ENCODE data around the gene GMPR. TPM values are rescaled to one million over a fixed set of nuclear protein-coding genes. Genes with fewer than 3 reads are reported as not detected.

Gene GMPR
- total RNA-seq: 0.49 and 0.63 TPM in 2 replicates

- intact Hi-C loops (cut with micrococcal nuclease): loop anchor here (1.0 to 5.0 kb wide), 7 partner anchors 84 to 776 kb away; partner anchors contain the start of genes ATXN1, DTNBP1 and MYLIP
Measured at GRCh38 chr6:16238057-16238962, at the start of gene GMPR. Gene GMPR (plus strand): TSS chr6:16238587. CDS start chr6:16238694, 107 bp downstream.

DNA sequence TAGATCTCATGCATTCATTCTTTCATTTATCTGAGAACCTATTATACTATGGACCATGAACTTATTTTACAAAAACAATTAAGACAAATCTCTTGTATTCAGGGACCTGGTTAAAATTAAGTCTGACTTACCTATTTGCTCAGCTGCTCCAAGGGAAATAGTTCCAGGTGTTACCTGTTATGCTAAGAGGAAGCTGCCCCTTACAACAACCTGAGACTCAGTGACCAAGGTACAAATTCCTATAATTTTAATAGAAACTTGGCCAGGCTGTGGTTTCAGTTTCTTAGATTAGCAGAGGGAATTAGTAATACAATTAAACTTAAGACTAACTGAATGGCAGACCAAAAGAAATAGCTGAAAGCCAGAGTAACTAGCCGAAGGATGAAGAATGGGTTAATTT is 48.2 kb upstream of the GMPR start:
- intact Hi-C loops (cut with micrococcal nuclease): no loop called here

- intact Hi-C loops (cut with micrococcal nuclease): no loop called here
Measured at GRCh38 chr6:16196260-16196983, 42.0 kb upstream of the GMPR start.

DNA sequence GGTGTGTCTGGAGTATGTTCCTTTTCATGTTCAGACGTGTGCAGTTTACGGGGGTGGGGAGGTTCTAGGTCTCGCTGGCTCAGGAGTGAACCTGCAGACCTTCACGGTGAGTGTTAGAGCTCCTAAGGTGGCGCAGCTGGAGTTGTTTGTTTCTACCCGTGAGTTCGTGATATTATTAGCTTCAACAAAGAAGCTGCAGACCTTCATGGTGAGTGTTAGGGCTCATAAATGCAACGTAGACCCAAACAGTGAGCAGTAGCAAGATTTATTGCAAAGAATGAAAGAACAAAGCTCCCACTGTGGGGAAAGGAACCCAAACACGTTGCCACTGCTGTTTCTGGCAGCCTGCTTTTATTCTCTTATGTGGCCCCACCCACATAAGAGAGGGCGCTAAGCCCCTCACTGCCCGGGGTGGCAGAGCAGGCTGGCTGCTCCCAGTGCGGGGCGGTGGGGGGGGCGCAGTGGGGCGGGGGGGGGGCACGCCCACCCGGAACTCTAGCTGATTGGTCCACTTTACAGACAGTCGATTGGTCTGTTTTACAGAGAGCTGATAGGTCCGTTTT is 41.3 kb upstream of the GMPR start:
- intact Hi-C loops (cut with micrococcal nuclease): no loop called here

DNA sequence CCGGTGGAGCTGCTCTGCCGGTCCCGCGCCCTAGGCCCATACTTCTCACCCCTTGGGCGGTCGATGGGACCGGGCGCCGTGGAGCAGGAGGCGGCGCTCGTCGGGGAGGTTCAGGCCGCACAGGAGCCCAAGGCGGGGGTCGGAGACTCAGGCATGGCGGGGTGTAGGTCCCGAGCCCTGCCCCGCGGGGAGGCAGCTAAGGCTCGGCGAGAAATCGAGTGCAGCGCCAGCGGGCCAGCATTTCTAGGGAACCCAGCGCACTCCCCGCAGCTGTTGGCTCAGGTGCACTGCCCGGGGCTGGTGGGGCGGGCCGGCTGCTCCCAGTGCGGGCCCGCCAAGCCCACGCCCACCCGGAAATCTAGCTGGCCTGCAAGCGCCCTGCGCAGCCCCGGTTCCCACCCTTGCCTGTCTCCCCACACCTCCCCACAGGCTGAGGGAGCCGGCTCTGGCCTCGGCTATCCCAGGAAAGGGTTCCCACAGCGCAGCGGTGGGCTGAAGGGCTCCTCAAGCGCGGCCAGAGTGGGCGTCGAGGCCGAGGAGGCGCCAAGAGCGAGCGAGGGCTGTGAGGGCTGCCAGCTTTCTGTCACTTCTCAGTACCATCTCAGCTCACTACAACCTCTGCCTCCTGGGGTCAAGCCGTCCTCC is 40.2 kb upstream of the GMPR start:
- intact Hi-C loops (cut with micrococcal nuclease): no loop called here

- intact Hi-C loops (cut with micrococcal nuclease): no loop called here
Measured at GRCh38 chr6:16199804-16200203, 38.6 kb upstream of the GMPR start.

DNA sequence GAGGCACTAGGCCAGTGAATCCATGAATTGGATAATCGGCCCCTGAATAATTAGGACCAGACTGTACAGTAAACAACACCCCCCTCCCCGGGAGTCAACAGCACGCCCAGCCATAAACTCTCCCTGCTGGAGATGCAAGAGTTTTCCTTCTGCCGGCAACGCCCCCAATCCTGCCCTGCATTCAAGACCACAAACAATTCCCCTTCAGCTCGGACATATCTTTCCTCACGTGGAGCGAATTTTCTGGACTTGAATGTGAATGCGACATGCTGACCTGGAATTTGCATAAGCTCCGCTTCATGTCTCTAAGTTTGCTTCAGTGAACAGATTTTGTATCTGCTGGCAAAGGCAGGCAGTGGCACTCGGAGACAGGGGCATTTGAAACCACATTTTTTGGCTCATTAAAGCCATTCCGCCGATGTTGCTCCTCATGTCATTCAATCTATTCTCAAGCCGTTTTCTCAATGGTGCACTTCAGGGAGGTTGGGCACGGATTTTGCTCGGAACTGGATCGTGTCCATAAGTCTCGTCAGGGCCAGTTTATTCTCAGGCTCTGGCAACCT is 38.0 kb upstream of the GMPR start:
- intact Hi-C loops (cut with micrococcal nuclease): no loop called here

DNA sequence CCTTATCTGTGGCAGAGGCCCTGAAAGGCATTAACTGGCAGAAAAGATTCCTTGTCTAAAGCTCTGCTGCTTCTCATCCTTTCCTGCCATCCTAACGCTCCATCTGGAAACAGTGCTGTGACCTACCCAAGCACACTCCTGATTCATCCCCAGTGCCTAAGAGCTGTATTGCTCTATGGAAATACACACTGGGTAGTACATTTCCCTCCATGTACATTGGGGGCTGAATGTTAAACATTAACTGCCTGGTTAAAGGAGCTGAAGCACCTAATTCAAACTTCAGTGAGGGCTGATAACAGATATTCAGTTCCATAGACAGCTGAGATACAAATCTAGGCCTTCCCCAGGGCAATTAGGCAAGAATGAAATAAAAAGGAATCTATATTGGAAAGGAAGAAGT is 36.7 kb upstream of the GMPR start:
- intact Hi-C loops (cut with micrococcal nuclease): no loop called here

GRCh38 chr6:16204653-16205376 is 33.6 kb upstream of the GMPR start:
- intact Hi-C loops (cut with micrococcal nuclease): no loop called here

DNA sequence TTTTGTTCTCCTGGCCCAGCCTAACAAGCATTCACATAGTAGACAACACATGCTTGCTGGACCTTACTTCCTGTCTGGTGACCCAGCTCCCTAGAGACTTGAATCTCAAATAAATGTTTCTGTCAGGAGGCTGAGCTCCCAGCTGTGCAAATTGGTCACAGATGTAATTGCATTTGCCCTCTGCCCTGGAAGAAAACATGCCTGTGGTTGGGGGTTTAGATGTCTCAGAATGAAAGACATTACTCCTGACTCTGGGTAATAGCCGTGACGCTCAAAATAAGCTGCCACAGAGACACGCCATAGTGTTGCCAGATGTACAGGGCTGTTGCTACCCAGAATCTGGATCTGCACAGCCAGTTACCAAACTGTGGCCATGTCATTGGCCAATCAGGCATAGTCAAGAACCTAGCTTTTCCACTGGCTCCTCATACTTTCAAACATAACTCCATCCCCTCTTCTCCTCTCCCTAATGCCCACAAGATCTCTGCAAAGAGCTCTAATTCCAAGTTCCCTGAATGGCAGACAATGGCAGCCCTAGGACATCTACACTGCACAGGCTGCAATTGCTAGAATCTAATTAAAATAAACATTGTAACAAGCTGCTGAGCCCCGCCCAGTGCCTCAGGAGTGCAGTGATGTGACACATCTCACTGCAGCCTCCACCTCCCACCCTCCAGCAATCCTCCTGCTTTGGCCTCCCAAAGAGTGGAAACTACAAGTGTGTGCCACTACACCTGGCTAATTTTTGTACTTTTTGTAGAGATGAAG is 32.8 kb upstream of the GMPR start:
- intact Hi-C loops (cut with micrococcal nuclease): loop anchor here (1.0 to 2.0 kb wide), 4 partner anchors 22 to 577 kb away; no protein-coding TSS in a partner anchor

- intact Hi-C loops (cut with micrococcal nuclease): loop anchor here (1.0 to 2.0 kb wide), 4 partner anchors 23 to 578 kb away; no protein-coding TSS in a partner anchor
Measured at GRCh38 chr6:16206595-16207037, 31.8 kb upstream of the GMPR start.

GRCh38 chr6:16208989-16209388 is 29.4 kb upstream of the GMPR start:
- intact Hi-C loops (cut with micrococcal nuclease): no loop called here

GRCh38 chr6:16209539-16209938 is 28.8 kb upstream of the GMPR start:
- intact Hi-C loops (cut with micrococcal nuclease): no loop called here

DNA sequence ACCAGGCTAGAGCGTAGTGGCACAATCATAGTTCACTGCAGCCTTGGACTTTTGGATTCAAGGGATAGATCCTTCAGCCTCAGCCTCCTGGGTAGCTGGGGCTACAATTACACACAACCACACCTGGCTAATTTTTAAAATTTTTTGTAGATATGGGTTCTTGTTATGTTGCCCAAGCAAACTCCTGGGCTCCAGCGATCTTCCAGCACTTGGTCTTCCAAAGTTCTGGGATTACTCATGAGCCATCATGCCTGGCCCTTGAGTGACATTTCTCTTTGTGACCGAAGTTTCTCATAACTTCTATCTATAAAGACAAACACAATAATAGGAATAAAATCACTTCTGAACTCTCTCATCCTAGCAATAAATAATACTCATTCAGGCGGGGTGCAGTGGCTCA is 26.1 kb upstream of the GMPR start:
- intact Hi-C loops (cut with micrococcal nuclease): no loop called here

- intact Hi-C loops (cut with micrococcal nuclease): no loop called here
Measured at GRCh38 chr6:16216501-16217155, 21.8 kb upstream of the GMPR start.

- intact Hi-C loops (cut with micrococcal nuclease): no loop called here
Measured at GRCh38 chr6:16217156-16217721, 21.1 kb upstream of the GMPR start.

DNA sequence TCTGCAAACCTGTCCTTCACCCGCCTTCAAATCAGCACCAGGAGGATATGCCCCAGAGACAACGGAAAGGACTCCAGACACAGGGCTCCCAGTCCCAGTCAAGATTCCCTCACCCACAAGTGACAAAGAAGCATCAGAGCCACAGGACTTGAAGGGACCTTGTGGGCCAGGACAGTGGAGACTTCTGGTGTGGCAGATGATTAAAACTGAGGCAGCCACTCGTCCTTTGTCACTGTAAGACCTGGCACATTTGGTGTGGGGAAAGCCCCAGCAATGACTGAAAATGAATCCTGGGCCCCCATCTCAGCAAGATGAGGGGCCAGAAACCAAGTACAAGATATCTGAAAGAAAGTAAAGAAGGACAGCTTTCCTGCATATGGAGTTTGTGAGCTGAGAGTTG is 15.6 kb upstream of the GMPR start:
- intact Hi-C loops (cut with micrococcal nuclease): no loop called here

DNA sequence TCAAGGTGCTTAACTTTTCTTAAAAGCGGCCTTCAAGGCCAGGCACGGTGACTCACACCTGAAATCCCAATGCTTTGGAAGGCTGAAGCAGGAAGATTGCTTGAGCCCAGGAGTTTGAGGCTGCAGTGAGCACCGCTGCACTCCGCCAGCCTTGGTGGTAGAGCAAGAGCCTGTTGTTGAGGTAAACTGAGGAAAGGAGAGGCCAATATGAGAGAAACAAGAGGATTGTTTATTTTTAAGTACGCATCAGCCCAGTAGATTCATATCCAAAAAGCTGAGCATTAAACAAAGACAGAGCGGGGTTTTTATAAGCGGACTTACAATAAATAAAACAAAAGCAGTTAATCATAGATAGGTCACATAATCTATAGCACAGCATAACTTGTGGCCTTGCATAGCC is 15.0 kb upstream of the GMPR start:
- intact Hi-C loops (cut with micrococcal nuclease): no loop called here

DNA sequence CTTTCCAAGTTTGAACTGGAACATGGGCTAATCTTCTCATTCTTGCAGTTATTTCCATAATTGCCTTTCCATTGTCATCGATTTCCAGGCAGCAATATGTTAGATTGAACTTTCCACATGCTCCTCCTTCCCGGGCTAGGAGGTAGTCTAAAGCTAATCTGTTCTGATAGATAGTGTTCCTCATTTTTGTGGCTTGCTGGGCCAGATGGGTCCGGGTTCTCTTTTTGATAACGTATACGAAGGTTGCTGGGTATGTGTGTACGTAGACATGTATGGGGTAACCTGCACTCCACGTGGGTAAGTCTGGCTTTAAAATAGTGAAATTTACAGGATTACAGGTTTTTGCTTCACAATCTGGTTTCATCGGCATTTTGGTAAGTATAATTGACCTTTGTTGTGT is 14.0 kb upstream of the GMPR start:
- intact Hi-C loops (cut with micrococcal nuclease): no loop called here

Data from T-helper 1 cell treated with Interleukin-12 subunit alpha and Interleukin-12 subunit beta and Interleukin-4 antibody, amounts not matched to agents 30 ng/mL and 1 ng/mL, for 36 hours (primary cell).